Mesendoderm (in vitro differentiated cells): ENCODE data around the gene HOXB8.

Experiments
- DNase-seq: peaks from one replicate; pipeline ENCODE4 v3.0.0; 2013
- H2AK5ac ChIP-seq: 2 replicates; pipeline ENCODE4 v1.6.1; 2013; ENCODE audit warnings: low read length, inconsistent platforms
- H2BK120ac ChIP-seq: 2 replicates; pipeline ENCODE4 v1.6.1; 2013; ENCODE audit warnings: low read depth, mild to moderate bottlenecking, low read length, moderate library complexity, mixed read lengths
- H2BK15ac ChIP-seq: replicated peaks from 2 replicates; pipeline ENCODE4 v1.6.1; 2013; ENCODE audit warnings: low read depth, mild to moderate bottlenecking, moderate library complexity
- H2BK5ac ChIP-seq: 2 replicates; pipeline ENCODE4 v1.6.1; 2013; ENCODE audit warnings: low read length, inconsistent platforms
- H3K18ac ChIP-seq: 2 replicates; pipeline ENCODE4 v1.6.1; 2013; ENCODE audit warnings: mild to moderate bottlenecking, low read length, mixed read lengths
- H3K23ac ChIP-seq: one replicate; pipeline ENCODE4 v1.6.1; 2013; ENCODE audit warnings: low read length
- H3K27ac ChIP-seq: 2 replicates; pipeline ENCODE4 v1.5.1; 2013; ENCODE audit warnings: low read depth, mild to moderate bottlenecking, inconsistent platforms, low read length, moderate library complexity
- H3K27me3 ChIP-seq: 2 replicates; pipeline ENCODE4 v1.6.1; 2013; ENCODE audit warnings: low read length, control low read depth, mild to moderate bottlenecking, inconsistent platforms; ENCODE audit not compliant: insufficient read depth, poor library complexity
- H3K36me3 ChIP-seq: 2 replicates; pipeline ENCODE4 v1.6.1; 2013; ENCODE audit warnings: low read length, inconsistent platforms; ENCODE audit not compliant: control insufficient read depth, insufficient read depth
- H3K4ac ChIP-seq: one replicate; pipeline ENCODE4 v1.6.1; 2013; ENCODE audit warnings: low read depth, mild to moderate bottlenecking, low read length, moderate library complexity
- H3K4me1 ChIP-seq: 2 replicates; pipeline ENCODE4 v1.6.1; 2013; ENCODE audit warnings: low read depth, low read length, inconsistent platforms; ENCODE audit not compliant: control insufficient read depth
- H3K4me2 ChIP-seq: 2 replicates; pipeline ENCODE4 v1.6.1; 2013; ENCODE audit warnings: low read length
- H3K4me3 ChIP-seq: 2 replicates; pipeline ENCODE4 v1.5.1; 2013; ENCODE audit warnings: mild to moderate bottlenecking, low read length
- H3K56ac ChIP-seq: one replicate; pipeline ENCODE4 v1.6.1; 2013; ENCODE audit warnings: low read length
- H3K79me1 ChIP-seq: 2 replicates; pipeline ENCODE4 v1.6.1; 2013; ENCODE audit warnings: low read length, inconsistent platforms
- H3K79me2 ChIP-seq: 2 replicates; pipeline ENCODE4 v1.6.1; 2013; ENCODE audit warnings: mild to moderate bottlenecking, low read length; ENCODE audit not compliant: control insufficient read depth, insufficient read depth
- H3K9ac ChIP-seq: 2 replicates; pipeline ENCODE4 v1.6.1; 2013; ENCODE audit warnings: low read length, inconsistent platforms
- H4K5ac ChIP-seq: one replicate; pipeline ENCODE4 v1.6.1; 2013; ENCODE audit warnings: low read length
- H4K8ac ChIP-seq: one replicate; pipeline ENCODE4 v1.6.1; 2013; ENCODE audit warnings: low read depth, mild to moderate bottlenecking, control low read depth, low read length, moderate library complexity
- WGBS: extraction: QIAGEN DNeasy Blood & Tissue Kit; methylation state at CpG from one replicate; pipeline ENCODE4 v1.1.7; 2013; ENCODE audit warnings: low lambda C conversion rate, missing lambda C conversion rate; ENCODE audit not compliant: insufficient coverage; ENCODE audit errors: extremely low coverage; 5-methylcytosine and 5-hydroxymethylcytosine counted together

Gene HOXB8

DNA sequence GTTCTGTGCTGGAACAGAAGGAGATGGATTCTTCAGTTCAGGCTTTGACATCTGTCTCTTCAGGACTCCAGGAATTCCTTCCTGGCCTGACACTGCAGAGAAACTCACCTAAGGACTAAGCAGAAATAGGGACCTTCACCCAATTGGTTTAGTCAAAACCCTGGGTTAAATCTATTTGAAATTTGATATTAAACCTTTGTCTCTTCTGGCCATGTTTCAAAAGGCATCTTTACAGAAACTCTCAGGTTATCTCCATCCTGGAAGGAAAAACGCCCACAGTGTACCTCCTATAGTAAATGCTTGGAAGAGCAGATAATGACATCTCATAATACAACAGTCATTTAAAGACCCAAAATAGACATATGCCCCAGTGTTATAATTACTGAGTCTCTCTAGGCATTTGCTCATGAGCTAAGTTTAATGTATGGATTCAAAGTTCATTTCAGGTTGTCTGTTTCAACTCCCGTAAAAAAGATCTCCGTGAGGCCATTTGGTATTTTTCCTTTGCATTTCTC is 31.3 kb downstream of the HOXB8 start:
- Histone ChIP-seq H3K36me3 (no peaks in the 10 kb centered on the region), H3K4ac (no peak overlapping the region), H2BK120ac (no peak overlapping the region), H4K5ac (no peak overlapping the region), H3K23ac (no peak overlapping the region), H3K27me3 (peaks cover 96% of the 10 kb centered on the region), H4K8ac (no peak overlapping the region), H2AK5ac (no peak overlapping the region), H3K4me1 (no peaks in the 10 kb centered on the region), H2BK5ac (no peak overlapping the region), H2BK15ac (no peak overlapping the region), H3K79me1 (no peaks in the 10 kb centered on the region), H3K4me2 (no peak overlapping the region), H3K79me2 (no peaks in the 10 kb centered on the region), H3K4me3 (no peak overlapping the region), H3K27ac (no peak overlapping the region), H3K18ac (no peak overlapping the region), H3K56ac (no peak overlapping the region), H3K9ac (no peak overlapping the region)
- WGBS = no CpG with 5 or more reads among the region's 3 CpGs
- DNase-seq = no peak

- no CpG with 5 or more reads among the region's 7 CpGs for WGBS
- no peak overlapping the region for H3K18ac ChIP-seq
- no peak overlapping the region for H2BK15ac ChIP-seq
- H3K4me1 ChIP-seq = peaks cover 1% of the 10 kb centered on the region
- H3K79me2 ChIP-seq = no peaks in the 10 kb centered on the region
- H4K5ac ChIP-seq = no peak overlapping the region
- H3K9ac ChIP-seq = no peak overlapping the region
- no peak overlapping the region for H3K4me2 ChIP-seq
- no peaks in the 10 kb centered on the region for H3K79me1 ChIP-seq
- no peak overlapping the region for H3K4ac ChIP-seq
- H2BK5ac ChIP-seq = no peak overlapping the region
- no peak overlapping the region for H3K23ac ChIP-seq
- DNase-seq = no peak
- H2BK120ac ChIP-seq = no peak overlapping the region
- H3K27me3 ChIP-seq = peaks cover 90% of the 10 kb centered on the region
- no peak overlapping the region for H4K8ac ChIP-seq
- no peak overlapping the region for H3K27ac ChIP-seq
- no peak overlapping the region for H3K4me3 ChIP-seq
- no peak overlapping the region for H2AK5ac ChIP-seq
- no peak overlapping the region for H3K56ac ChIP-seq
- no peaks in the 10 kb centered on the region for H3K36me3 ChIP-seq
These were observed 32.4 kb downstream of the HOXB8 start for GRCh38 chr17:48582750-48583069.

- peaks cover 90% of the 10 kb centered on the region for H3K27me3 ChIP-seq
- WGBS = no CpG with 5 or more reads among the region's 26 CpGs
These were observed 35.1 kb downstream of the HOXB8 start for GRCh38 chr17:48579760-48580554.

DNA sequence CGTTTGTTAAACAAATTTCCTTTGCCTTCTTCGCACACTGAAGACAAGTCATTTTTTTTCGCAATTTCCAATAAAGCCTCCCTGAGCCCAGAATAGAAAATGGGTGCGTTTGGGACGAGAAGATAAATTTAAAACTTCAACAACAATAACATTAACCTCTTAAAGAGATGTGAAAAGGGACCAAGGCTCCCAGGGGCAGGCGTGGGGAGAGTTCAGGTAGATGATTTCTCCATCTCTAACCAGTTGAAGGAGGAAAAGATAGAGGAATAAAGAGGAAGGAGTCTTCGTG is 35.7 kb downstream of the HOXB8 start:
- Histone ChIP-seq H3K36me3 (no peaks in the 10 kb centered on the region), H3K79me1 (no peaks in the 10 kb centered on the region), H2BK120ac (no peak overlapping the region), H3K4me2 (no peak overlapping the region), H2BK5ac (no peak overlapping the region), H3K27me3 (peaks cover 91% of the 10 kb centered on the region), H3K27ac (no peak overlapping the region), H3K79me2 (no peaks in the 10 kb centered on the region), H3K4ac (no peak overlapping the region), H3K4me1 (peaks cover 1% of the 10 kb centered on the region), H4K8ac (no peak overlapping the region), H3K18ac (no peak overlapping the region), H3K56ac (no peak overlapping the region), H3K4me3 (no peak overlapping the region), H4K5ac (no peak overlapping the region), H3K9ac (no peak overlapping the region), H3K23ac (no peak overlapping the region), H2BK15ac (no peak overlapping the region), H2AK5ac (no peak overlapping the region)
- no CpG with 5 or more reads among the region's 7 CpGs for WGBS
- DNase-seq = no peak

More at GRCh38 chr17:48579760-48580554, 35.1 kb downstream of the HOXB8 start:
- H3K27ac ChIP-seq = no peak overlapping the region
- H3K56ac ChIP-seq = no peak overlapping the region
- no peak overlapping the region for H2BK120ac ChIP-seq
- DNase-seq = no peak
- H3K23ac ChIP-seq = no peak overlapping the region
- H2BK5ac ChIP-seq = no peak overlapping the region
- H3K9ac ChIP-seq = no peak overlapping the region
- no peak overlapping the region for H2AK5ac ChIP-seq
- no peaks in the 10 kb centered on the region for H3K36me3 ChIP-seq
- peaks cover 1% of the 10 kb centered on the region for H3K4me1 ChIP-seq
- no peaks in the 10 kb centered on the region for H3K79me1 ChIP-seq
- H3K4ac ChIP-seq = no peak overlapping the region
- H4K5ac ChIP-seq = no peak overlapping the region
- H3K18ac ChIP-seq = no peak overlapping the region
- no peak overlapping the region for H3K4me3 ChIP-seq
- no peaks in the 10 kb centered on the region for H3K79me2 ChIP-seq
- H4K8ac ChIP-seq = no peak overlapping the region
- H2BK15ac ChIP-seq = no peak overlapping the region
- H3K4me2 ChIP-seq = no peak overlapping the region

DNA sequence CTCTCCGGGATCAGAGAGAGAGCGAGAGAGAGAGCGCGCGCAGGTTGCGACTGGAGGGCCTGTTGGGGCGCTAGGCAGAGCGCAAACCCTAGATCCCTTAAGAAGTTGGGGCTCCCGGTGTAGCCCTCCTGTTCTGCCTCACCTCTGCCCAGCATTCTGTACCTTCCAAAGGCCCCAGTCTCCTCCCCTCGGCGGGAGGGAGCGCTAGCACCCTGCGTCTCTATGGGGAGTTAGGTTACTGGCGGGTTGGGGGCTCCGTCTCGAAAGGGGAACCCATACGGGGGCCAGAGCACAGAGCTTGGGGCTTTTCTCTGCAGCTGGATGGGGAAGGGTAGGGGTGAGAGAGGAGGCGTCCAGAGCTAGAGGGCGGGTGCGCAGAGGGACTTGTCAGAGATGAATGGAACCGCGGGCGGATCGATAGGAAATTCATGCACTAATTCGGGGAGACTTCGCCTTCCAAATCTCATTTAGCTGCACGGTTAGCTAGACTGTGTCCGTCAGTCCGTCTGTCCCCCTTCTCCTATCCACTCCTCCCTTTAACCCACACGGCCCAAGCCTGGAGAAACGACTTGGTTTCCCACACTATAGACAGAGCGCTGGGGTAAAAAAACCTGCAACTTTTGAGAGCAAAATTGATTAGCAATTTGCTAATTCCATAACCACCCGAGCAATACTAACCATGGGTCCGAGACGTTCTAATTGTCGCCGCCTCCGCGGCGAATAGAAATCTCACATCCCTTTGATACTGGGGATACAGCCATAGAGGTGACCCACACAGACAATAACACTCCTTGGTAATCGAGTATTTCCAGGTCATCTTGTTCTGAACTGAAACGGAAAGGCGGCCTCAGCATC is 36.2 kb downstream of the HOXB8 start:
- H2BK15ac ChIP-seq = no peak overlapping the region
- WGBS = no CpG with 5 or more reads among the region's 43 CpGs
- H3K9ac ChIP-seq = no peak overlapping the region
- no peak overlapping the region for H3K27ac ChIP-seq
- H3K4ac ChIP-seq = no peak overlapping the region
- H3K4me1 ChIP-seq = peaks cover 1% of the 10 kb centered on the region
- no peak overlapping the region for H2BK120ac ChIP-seq
- H4K8ac ChIP-seq = no peak overlapping the region
- no peak overlapping the region for H3K23ac ChIP-seq
- no peak for DNase-seq
- no peak overlapping the region for H2BK5ac ChIP-seq
- no peaks in the 10 kb centered on the region for H3K36me3 ChIP-seq
- peak overlapping the region; percentile 59 for H3K4me2 ChIP-seq
- H3K27me3 ChIP-seq = peaks cover 90% of the 10 kb centered on the region
- no peaks in the 10 kb centered on the region for H3K79me2 ChIP-seq
- H3K18ac ChIP-seq = no peak overlapping the region
- H3K56ac ChIP-seq = no peak overlapping the region
- H4K5ac ChIP-seq = no peak overlapping the region
- H3K4me3 ChIP-seq = no peak overlapping the region
- H2AK5ac ChIP-seq = no peak overlapping the region
- H3K79me1 ChIP-seq = no peaks in the 10 kb centered on the region
